Prostate gland (tissue), 2 donors: ENCODE data around the gene IGSF22.

Source experiments
- POLR2A ChIP-seq: fragments of 450-650 bp; IDR thresholded peaks from one replicate; pipeline ENCODE4 v1.6.1; 2016; ENCODE audit warnings: antibody characterized with exemption, mild to moderate bottlenecking
- POLR2AphosphoS5 ChIP-seq: sonication (generic); formaldehyde crosslinking; IDR thresholded peaks from one replicate; pipeline ENCODE4 v1.6.1; 2017; ENCODE audit warnings: antibody characterized with exemption
- TF ChIP-seq, protein P1 (sequence below), 4 experiments: fragments of 200-600 bp in 2 of 4; fragments of 450-650 bp in 2 of 4; sonication (generic) in 2 of 4; IDR thresholded peaks; 1 replicate in 3 of 4; 2 replicates in 1 of 4; pipeline ENCODE4 v1.5.1; 2016 to 2019; ENCODE audit warnings: antibody characterized with exemption in 4 of 4, mild to moderate bottlenecking in 2 of 4, moderate library complexity in 2 of 4

DNA sequence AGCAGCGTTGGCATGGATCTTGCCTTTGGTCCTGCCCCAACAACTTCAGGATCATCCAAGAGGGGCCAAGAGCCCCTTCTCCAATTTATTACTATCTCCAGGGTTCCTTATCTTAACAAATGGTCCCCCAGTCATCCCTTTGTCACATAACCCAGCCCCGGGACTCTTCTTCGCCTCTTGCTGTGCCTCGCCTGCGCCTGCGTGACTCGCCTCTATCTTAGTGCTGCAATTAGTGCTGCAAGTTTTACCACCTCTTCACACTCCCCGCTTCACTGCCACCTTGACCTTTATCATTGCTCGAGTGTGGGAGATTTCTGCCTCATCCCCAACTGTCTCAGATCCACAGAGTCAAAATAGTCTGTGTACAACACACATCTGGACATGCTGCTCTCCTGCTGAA is 4.0 kb upstream of the IGSF22 start:
- TF ChIP-seq POLR2A (no peak), POLR2AphosphoS5 (no peak)
- TF ChIP-seq, protein P1, sequence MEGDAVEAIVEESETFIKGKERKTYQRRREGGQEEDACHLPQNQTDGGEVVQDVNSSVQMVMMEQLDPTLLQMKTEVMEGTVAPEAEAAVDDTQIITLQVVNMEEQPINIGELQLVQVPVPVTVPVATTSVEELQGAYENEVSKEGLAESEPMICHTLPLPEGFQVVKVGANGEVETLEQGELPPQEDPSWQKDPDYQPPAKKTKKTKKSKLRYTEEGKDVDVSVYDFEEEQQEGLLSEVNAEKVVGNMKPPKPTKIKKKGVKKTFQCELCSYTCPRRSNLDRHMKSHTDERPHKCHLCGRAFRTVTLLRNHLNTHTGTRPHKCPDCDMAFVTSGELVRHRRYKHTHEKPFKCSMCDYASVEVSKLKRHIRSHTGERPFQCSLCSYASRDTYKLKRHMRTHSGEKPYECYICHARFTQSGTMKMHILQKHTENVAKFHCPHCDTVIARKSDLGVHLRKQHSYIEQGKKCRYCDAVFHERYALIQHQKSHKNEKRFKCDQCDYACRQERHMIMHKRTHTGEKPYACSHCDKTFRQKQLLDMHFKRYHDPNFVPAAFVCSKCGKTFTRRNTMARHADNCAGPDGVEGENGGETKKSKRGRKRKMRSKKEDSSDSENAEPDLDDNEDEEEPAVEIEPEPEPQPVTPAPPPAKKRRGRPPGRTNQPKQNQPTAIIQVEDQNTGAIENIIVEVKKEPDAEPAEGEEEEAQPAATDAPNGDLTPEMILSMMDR (IDR thresholded peaks at IDR 0.05) = no peak
